Muscle of arm (tissue), 12 donors: Measurements from ENCODE around the gene SEMA3E. TPM values are rescaled to one million over a fixed set of nuclear protein-coding genes. Genes with fewer than 3 reads are reported as not detected.

Source experiments
- DNase-seq: peaks from one replicate; pipeline ENCODE4 v3.0.0-alpha.2; 2013
- polyA plus RNA-seq, 12 donors: library from polyadenylated mRNA; unstranded; fragments of 120-200 nt; gene quantifications; one replicate each; pipeline ENCODE4 v1.2.1, GENCODE V29; 2013; ENCODE audit not compliant: insufficient read length in 12 of 12

SEMA3E gene
- polyA plus RNA-seq, 12 donors: 2.3 to 6.4 (median 4.9) TPM; not detected in 1

DNA sequence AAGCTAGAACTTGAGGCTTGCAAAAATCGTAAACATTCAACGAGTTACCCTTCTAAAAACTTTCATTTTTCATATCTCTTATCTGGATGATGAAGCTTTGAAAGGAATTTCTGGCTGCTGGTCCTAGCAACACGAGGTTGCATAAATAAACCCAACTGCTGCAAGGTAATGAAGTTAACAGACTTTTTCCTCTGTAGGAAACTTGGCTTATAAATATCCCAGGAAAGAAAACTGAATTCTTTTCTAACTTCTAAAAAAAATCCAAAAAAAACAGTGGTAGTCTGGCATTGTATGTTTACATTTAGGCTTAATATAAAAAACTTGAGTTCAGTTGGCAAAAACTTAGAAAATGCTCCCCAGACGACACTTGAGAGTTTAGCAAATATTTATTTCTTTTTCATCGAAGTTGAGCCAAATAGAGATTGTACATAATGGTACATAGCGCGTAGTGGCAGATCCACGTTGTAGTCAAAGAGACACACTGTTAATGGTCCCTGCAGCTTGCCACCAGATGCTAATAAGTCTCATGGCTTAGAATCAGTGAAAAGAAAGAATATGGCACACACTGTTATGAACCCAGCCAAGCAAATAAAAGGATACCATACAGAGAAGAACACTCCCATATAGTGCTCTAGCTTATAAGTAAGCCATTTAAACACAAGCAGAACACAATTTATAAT is 285.9 kb downstream of the SEMA3E start:
- DNase-seq: peak; percentile 79

GRCh38 chr7:83359108-83359507 is 289.8 kb downstream of the SEMA3E start:
- no peak for DNase-seq

- DNase-seq: no peak
Measured at GRCh38 chr7:83355143-83355542, 293.8 kb downstream of the SEMA3E start.

- no peak for DNase-seq
Measured at GRCh38 chr7:83347945-83348444, 300.9 kb downstream of the SEMA3E start.

- no peak for DNase-seq
Measured at GRCh38 chr7:83339907-83340306, 309.0 kb downstream of the SEMA3E start.

- DNase-seq: no peak
Measured at GRCh38 chr7:83338277-83338950, 310.5 kb downstream of the SEMA3E start.

- DNase-seq: no peak
Measured at GRCh38 chr7:83337050-83337449, 311.9 kb downstream of the SEMA3E start.

GRCh38 chr7:83326223-83326622 is 322.7 kb downstream of the SEMA3E start:
- DNase-seq: no peak

GRCh38 chr7:83325083-83325482 is 323.9 kb downstream of the SEMA3E start:
- DNase-seq: no peak

- DNase-seq: no peak
Measured at GRCh38 chr7:83324596-83324995, 324.3 kb downstream of the SEMA3E start.

GRCh38 chr7:83321011-83321410 is 327.9 kb downstream of the SEMA3E start:
- no peak for DNase-seq

DNA sequence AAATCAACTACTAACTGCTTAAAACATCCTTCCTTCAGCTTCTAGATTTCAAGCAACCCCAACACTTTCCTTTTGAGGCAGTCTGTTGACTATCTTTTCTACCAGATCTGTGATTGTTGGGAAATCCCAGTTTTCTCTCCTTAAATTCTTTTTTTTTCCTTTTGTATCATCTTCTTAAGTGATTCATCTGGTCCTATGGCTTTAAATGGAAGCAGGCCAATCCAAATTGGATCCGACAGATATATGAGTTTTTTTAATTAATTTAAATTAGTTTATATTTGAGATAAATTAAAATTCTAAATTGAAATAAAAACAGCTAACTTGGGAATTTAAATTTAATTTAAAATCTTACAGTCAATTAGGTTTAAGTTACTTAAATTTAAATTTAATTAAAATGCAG is 335.0 kb downstream of the SEMA3E start:
- no peak for DNase-seq
